HG03139 (cell line): ENCODE data around the gene UNC5C.

Experiments used
- ATAC-seq: cut with Tn5 transposase; IDR thresholded peaks from one replicate; pipeline ENCODE4 v1.9.1; 2021; ENCODE audit not compliant: unreplicated experiment

Gene UNC5C

GRCh38 chr4:95272797-95273196 lies 276.0 kb downstream of the UNC5C start:
- no peak for ATAC-seq

DNA sequence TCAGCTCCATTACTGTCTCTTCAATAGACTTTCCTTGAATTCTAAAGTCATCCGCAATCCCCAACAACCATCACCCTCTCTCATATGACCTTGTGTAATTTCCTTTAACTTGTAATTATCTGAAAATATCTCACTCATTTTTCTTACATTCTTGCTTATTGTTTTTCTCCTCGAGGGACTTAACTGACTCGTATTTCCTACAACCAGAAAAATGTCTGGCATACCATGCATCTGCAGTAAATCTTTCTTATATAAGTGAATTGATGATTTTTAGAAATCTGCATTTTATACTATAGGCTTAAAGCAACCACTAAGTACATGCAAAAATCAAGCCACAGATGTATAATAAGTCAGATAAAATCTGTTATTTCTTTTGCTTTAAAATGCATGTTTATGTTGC lies 276.7 kb downstream of the UNC5C start:
- no peak for ATAC-seq

GRCh38 chr4:95268819-95269565 lies 279.8 kb downstream of the UNC5C start:
- ATAC-seq: no peak

DNA sequence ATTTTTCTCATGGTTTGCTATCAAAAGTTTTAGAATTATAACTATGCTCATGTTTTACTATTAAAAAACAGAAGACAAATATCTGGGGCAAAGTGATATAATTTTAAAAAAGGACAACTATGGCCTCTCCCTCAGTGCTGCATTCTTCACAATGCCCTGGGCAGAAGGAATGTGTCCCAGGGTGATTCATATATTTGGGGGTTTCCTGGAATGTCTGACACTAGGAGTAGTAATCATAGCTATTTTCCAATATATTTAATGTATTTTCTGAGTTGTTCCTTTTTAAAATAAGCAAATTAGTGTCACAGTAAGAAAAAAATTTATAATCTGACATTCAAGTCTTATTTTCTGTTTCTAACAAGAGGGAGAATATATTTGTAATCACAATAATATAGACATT lies 281.7 kb downstream of the UNC5C start:
- ATAC-seq: no peak

GRCh38 chr4:95265814-95266740 lies 282.7 kb downstream of the UNC5C start:
- ATAC-seq: no peak

GRCh38 chr4:95264843-95265242 lies 283.9 kb downstream of the UNC5C start:
- ATAC-seq: no peak

GRCh38 chr4:95263960-95264359 lies 284.8 kb downstream of the UNC5C start:
- no peak for ATAC-seq

DNA sequence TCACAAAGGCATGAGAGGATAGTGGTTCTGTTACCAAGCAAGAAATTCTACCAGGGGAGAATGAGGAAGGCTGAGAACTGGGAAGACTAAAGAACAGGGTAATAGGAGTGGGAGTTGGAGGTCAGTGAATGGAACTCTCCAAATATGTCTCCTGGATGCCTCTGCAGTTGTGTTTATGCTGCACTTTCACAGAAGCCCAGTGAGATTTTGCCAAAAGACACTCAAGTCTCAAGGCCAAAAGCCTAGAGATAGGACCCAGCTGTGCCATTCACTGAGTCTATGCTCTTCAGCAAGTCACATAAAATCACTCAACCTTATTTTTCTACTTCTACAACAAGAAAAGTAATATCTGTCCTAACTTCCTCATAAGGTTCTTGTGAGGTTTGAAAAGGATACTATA lies 285.4 kb downstream of the UNC5C start:
- ATAC-seq: no peak

DNA sequence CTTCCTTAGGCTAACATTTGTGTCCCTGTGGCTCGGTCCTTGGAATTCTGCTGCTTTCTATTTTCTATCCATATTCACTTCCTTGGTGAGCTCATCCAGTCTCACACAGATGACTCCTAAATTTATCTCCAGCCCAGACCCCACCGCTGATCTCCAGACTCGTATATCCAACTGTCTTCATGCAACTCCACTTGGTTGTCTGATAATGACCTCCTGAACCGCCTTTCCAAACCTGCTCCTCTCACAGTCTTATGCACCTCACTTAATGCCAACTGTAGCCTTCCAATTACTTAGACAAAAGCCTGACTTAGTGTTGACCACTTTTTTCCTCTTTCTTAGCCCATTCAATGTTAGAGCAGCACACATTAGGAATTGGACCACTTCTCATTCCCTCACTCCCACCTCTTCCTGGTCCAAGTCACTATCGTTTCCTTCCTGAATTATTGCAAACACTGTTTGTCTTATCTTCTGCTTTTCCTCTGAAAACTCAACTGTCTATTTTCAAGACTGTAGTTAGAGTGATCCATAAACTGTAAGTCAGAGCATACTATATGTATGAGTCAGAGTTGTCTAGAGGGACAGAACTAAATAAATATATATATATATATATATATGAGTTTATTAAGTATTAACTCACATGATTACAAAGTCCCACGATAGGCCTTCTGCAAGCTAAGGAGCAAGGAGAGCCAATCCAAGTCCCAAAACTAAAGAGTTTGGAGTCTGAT lies 292.5 kb downstream of the UNC5C start:
- no peak for ATAC-seq

DNA sequence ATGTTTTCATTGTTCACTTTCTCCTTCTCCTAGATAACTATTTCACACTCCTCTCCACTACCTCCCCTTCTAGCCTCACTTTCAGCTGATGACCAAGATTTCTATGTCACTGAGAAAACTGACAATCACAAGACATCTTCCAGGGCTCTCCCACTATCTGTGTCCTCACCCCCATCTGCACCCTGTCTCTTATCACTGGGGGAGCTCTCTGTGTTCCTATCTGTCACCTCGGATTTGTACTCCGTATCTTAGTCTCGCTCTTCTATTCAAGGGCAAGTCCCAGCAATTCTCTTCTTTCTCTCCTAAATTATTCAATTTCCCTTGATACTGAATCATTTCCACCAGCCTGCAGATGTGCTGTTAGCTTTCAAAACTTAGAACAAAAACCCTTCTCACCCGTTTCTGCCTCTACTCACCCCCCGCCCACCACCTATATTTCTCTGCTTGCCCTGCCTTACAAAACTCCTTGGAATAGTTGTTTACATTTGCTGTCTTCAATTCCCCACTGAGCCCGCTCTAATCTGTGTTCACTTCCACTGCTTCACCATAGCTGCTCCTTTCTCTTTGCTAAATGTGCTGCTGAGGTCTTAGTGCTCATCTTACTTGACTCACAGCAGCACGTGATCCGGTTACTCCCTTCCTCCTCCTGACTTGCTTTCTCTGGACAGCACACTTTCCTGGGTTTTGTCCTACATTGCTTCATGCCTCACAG lies 293.2 kb downstream of the UNC5C start:
- ATAC-seq: no peak

DNA sequence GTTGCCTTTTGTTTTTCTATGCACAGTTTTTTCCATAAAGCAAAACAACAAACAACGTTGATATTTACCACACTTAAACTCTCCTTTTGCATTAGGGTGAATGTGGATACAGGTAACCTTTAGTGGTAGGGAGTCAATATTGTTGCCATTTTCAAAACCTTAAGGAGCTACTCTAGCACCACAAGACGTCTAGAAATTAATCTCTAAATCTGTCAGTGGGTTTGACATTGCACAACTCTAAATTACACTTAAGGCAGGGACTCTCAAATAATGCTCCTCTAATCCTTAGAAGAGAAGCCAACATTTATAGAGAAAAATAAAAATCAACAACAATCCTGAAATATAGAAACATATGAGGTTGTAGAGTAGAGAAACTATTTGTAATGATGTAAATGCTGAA lies 297.2 kb downstream of the UNC5C start:
- no peak for ATAC-seq

DNA sequence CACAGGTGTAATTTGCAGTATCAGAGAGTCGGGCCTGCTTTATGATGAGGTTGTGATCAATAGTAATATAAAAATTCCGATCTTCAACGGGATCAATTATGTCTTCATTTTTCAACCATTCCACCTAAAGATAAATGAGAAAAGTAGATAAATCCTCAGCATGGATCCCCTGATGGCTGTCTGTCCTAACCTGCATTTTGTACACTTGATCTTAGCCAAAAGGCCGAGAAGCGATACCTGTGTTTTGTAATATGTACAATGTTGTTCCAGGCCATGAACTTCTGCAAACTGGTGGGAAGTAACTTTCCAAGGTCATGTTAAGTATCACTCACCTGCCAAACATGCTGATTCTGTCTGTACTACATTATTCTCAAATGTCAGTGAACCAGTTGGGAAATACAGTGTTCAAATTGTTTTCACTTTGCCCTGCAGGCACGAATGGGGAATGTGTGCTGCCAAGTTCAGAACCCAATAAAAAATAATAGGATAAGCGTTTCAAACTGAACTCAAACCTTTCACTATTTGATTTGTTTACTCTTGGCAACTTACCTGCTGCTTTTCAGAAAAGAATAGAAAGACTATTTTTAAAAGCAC lies 298.1 kb downstream of the UNC5C start:
- no peak for ATAC-seq

DNA sequence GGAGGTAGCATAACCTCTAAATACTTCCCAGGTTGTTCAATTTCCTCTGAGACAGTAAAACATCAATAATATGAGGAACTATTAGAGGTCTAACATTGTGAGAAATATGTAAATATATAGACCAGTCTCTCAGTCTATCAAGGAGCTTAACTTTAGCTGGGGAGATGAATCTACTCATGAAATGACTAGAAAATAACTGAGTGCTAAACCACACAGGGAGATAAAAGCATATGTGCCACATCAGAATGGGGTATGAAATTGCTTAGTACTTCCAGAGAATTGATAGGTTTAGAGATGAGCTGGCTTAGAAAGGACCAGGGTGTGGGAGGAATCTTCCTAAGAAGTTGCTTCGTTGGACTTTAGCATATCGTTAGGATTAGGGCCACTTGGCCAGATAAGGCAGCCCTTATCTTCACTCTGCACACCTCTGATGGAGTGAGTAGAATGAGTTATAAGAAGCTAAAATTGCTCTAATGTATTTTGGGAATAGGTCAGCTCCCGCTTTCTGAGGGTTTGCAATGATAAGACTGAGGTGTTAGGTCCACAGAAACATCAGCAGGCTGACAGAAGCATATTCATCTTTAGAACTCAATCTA lies 299.2 kb downstream of the UNC5C start:
- no peak for ATAC-seq

- no peak for ATAC-seq
Observed at GRCh38 chr4:95248720-95249425, 299.9 kb downstream of the UNC5C start.

DNA sequence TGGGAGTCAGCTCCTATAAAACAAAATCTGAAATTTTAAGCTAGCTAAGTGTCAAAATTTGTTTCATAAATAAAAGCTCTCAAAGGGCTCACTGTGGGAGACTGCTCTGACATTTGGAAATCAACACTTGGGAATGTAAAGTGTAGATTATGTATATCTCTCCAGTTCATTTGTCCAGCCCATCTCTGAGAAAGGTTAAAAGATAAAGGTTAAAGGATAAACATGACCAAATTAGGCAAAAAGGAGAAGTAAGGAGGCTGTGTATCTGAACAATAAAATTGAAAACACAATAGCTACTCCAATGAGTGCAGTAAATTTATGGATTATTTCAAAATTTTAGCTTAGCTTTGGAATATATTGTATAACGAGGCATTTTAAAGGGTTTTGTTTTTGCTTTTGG lies 304.9 kb downstream of the UNC5C start:
- ATAC-seq: no peak

GRCh38 chr4:95238554-95238953 lies 310.2 kb downstream of the UNC5C start:
- ATAC-seq: no peak

DNA sequence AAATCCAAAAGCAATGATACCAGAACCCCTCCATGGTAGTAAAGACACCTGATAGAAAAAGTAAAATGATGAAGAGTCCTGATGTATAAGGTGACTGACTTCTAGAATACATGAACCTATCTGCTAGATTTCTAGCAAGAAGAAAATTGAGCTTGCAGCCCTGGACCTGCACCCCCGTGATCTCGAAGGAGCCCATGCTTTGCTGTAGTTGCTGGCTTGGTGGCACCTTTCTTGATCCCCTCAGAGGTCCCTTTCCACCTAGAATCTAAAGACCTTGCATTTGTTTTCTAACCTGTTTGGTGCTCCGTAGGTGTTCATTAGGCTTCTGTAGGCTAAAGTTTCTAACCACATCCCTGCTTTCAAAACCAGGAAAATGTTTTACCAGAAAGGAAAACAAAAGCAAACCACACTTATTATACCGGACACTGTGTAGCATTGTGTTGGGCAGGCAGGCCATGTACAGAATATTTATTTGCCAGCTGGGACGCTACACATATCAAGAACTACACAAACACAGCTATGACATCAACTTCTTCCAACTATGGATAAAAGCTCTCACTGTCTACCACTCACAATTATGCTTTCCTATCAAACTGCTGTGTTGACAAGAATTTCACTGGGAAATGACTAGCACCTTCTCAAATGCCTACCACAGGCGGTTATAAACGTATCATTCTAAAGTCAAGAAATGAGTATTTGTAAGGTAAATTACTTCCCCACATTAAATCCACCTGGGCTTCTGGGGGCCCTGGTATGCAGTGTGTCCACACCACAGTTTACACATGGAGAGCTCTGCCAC lies 316.2 kb downstream of the UNC5C start:
- no peak for ATAC-seq

DNA sequence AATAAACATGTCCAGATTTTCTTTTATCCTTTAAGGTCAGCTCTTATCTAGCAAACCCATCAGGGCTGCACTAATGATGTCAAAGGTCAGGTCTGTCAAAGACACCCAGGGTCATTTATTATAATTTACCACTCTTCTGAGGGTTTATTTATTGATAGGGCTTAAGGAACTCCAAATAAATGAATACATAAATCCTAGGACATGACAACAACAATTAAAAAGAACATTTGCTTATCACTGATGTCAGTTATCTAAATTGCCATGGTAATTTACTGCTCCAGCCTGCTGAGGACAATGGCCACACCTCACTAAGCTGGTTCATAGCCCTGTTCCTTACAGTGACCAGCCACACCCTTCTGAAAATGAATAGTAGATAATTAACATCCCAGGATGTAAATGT lies 317.1 kb downstream of the UNC5C start:
- ATAC-seq: no peak

GRCh38 chr4:95225849-95226248 lies 322.9 kb downstream of the UNC5C start:
- ATAC-seq: no peak
